Vagina (tissue), 2 donors: ENCODE results near the gene ULBP2.

Experiments used
- POLR2AphosphoS5 ChIP-seq, 2 donors: sonication (generic); formaldehyde crosslinking; IDR thresholded peaks; one replicate each; pipeline ENCODE4 v1.9.0; 2017; ENCODE audit warnings: antibody characterized with exemption in 2 of 2, mild to moderate bottlenecking in 2 of 2, low read depth in 1 of 2; ENCODE audit not compliant: insufficient read depth in 1 of 2
- TF ChIP-seq, protein P1 (sequence below), 3 experiments: fragments of 450-650 bp in 2 of 3; fragments of 200-600 bp in 1 of 3; sonication (generic) in 1 of 3; IDR thresholded peaks; one replicate each; pipeline ENCODE4 v1.5.1; 2017 to 2019; ENCODE audit warnings: antibody characterized with exemption in 3 of 3, mild to moderate bottlenecking in 2 of 3, moderate library complexity in 2 of 3

GRCh38 chr6:149975400-149975799, 33.6 kb downstream of the ULBP2 start:
- TF ChIP-seq POLR2AphosphoS5 (IDR thresholded peaks at IDR 0.05; ENCODE audit: insufficient read depth in 1 of 2, low read depth in 1 of 2), result no peak
- TF ChIP-seq, protein P1, sequence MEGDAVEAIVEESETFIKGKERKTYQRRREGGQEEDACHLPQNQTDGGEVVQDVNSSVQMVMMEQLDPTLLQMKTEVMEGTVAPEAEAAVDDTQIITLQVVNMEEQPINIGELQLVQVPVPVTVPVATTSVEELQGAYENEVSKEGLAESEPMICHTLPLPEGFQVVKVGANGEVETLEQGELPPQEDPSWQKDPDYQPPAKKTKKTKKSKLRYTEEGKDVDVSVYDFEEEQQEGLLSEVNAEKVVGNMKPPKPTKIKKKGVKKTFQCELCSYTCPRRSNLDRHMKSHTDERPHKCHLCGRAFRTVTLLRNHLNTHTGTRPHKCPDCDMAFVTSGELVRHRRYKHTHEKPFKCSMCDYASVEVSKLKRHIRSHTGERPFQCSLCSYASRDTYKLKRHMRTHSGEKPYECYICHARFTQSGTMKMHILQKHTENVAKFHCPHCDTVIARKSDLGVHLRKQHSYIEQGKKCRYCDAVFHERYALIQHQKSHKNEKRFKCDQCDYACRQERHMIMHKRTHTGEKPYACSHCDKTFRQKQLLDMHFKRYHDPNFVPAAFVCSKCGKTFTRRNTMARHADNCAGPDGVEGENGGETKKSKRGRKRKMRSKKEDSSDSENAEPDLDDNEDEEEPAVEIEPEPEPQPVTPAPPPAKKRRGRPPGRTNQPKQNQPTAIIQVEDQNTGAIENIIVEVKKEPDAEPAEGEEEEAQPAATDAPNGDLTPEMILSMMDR (IDR thresholded peaks at IDR 0.05), result no peak
